Panc1 (cell line): ENCODE measurements around the gene FRMPD4. TPM values are rescaled to one million over a fixed set of nuclear protein-coding genes. Genes with fewer than 3 reads are reported as not detected.

Source experiments
- ATAC-seq: fragments of 200-7000 bp; cut with Tn5 transposase; 2 replicates; pipeline ENCODE4 v1.9.1; 2020; ENCODE audit warnings: mild to moderate bottlenecking, moderate library complexity
- BruUV-seq: library from RNA; stranded (reverse); fragments of 400-500 nt; replicated peaks from 2 replicates; lab custom pipeline; 2021; lab: Mats Ljungman, UMichigan
- CTCF ChIA-PET: fragments of 300-600 bp; sonication (Branson Sonifier 250); formaldehyde crosslinking; loops from one replicate; lab custom pipeline; 2022; ENCODE audit warnings: antibody characterized with exemption; lab: Charles Lee
- POLR2A ChIA-PET: fragments of 300-600 bp; sonication (Branson Sonifier 250); formaldehyde crosslinking; loops from one replicate; lab custom pipeline; 2022; ENCODE audit warnings: antibody characterized with exemption; lab: Charles Lee
- DNase-seq: peaks from one replicate; pipeline ENCODE4 v3.0.0-alpha.2; 2010; ENCODE audit warnings: low read depth, low spot score
- H3K27ac ChIP-seq: 2 replicates; pipeline ENCODE4 v1.5.1; 2011; ENCODE audit warnings: mild to moderate bottlenecking, low read length, inconsistent platforms
- H3K27me3 ChIP-seq: fragments of 200-500 bp; sonication (Bioruptor generic); 2 replicates; pipeline ENCODE4 v1.6.0; 2014; ENCODE audit warnings: low read length, inconsistent platforms; ENCODE audit not compliant: control insufficient read depth, insufficient read depth
- H3K36me3 ChIP-seq: fragments of 200-500 bp; sonication (Bioruptor generic); 2 replicates; pipeline ENCODE4 v1.5.1; 2014; ENCODE audit warnings: inconsistent platforms, mild to moderate bottlenecking, low read length, moderate library complexity; ENCODE audit not compliant: control insufficient read depth, insufficient read depth
- H3K4me1 ChIP-seq: 2 replicates; pipeline ENCODE4 v1.5.1; 2011; ENCODE audit warnings: inconsistent platforms, mild to moderate bottlenecking, low read length, moderate library complexity; ENCODE audit not compliant: control insufficient read depth, insufficient read depth
- H3K4me3 ChIP-seq, 2 experiments: 2 replicates each; pipeline ENCODE4 v1.5.1; 2011 to 2012; ENCODE audit warnings: low read depth in 2 of 2, low read length in 2 of 2, mild to moderate bottlenecking in 2 of 2, inconsistent platforms in 1 of 2, moderate library complexity in 1 of 2
- H3K9me3 ChIP-seq: fragments of 200-500 bp; sonication (Bioruptor generic); 2 replicates; pipeline ENCODE4 v1.5.1; 2014; ENCODE audit warnings: low read depth, mild to moderate bottlenecking, inconsistent platforms, low read length, moderate library complexity; ENCODE audit not compliant: control insufficient read depth, insufficient read depth
- CTCF ChIP-seq: fragments of 450-650 bp; IDR thresholded peaks from 2 replicates; pipeline ENCODE4 v1.5.1; 2017; ENCODE audit warnings: mild to moderate bottlenecking
- POLR2AphosphoS5 ChIP-seq: IDR thresholded peaks from 2 replicates; pipeline ENCODE4 v1.6.1; 2012; ENCODE audit warnings: mild to moderate bottlenecking, low read depth, low read length, moderate library complexity
- REST ChIP-seq, 2 experiments: IDR thresholded peaks; 2 replicates each; pipeline ENCODE4 v1.6.1; 2011 to 2012; ENCODE audit warnings: low read depth in 2 of 2, control low read depth in 1 of 2, low read length in 1 of 2, mild to moderate bottlenecking in 1 of 2, moderate library complexity in 1 of 2; ENCODE audit not compliant: insufficient read depth in 1 of 2
- SIN3A ChIP-seq: IDR thresholded peaks from 2 replicates; pipeline ENCODE4 v1.6.1; 2012; ENCODE audit warnings: low read depth, mild to moderate bottlenecking, low read length, moderate library complexity, borderline replicate concordance; ENCODE audit not compliant: insufficient read depth
- TCF7L2 ChIP-seq: IDR thresholded peaks from 2 replicates; pipeline ENCODE4 v1.6.1; 2011; ENCODE audit warnings: mild to moderate bottlenecking, low read depth, low read length, inconsistent platforms
- in situ Hi-C: cut with HindIII; loops from 2 replicates; pipeline ENCODE4 v1.10.0; 2016; ENCODE audit warnings: low sequenced_read_pairs, low pct_unique_long_range_greater_than_20kb
- intact Hi-C: fragments of 100-400 bp; cut with micrococcal nuclease; formaldehyde crosslinking; loops from one replicate; pipeline ENCODE4 v1.10.0; 2022; ENCODE audit not compliant: unreplicated experiment
- total RNA-seq: library from RNA; stranded (reverse); gene quantifications from one replicate; pipeline ENCODE4 v1.2.1, GENCODE V29; 2021; ENCODE audit not compliant: unreplicated experiment

FRMPD4 gene
- total RNA-seq, 1 experiment from 2014 or later, result not detected

- ATAC-seq (no peak), DNase-seq (no peak)
- H3K27ac ChIP-seq, result no peak overlapping the region
- ChIA-PET CTCF (no interaction called here), POLR2A (no interaction called here)
- TF ChIP-seq CTCF, result no peak
- H3K36me3 ChIP-seq, result no peaks in the 10 kb centered on the region
- no peak overlapping the region for H3K4me3 ChIP-seq
- in situ Hi-C loops (no loop called here), intact Hi-C loops (no loop called here)
- BruUV-seq, result no TSS peak
- no peaks in the 10 kb centered on the region for H3K27me3 ChIP-seq
- no peaks in the 10 kb centered on the region for H3K9me3 ChIP-seq
- no peaks in the 10 kb centered on the region for H3K4me1 ChIP-seq
Observed at GRCh38 chrX:12378253-12378652, 240.0 kb downstream of the FRMPD4 start.

- in situ Hi-C loops, result no loop called here
- CTCF ChIA-PET, result no interaction called here
Observed at GRCh38 chrX:12378706-12379105, 240.4 kb downstream of the FRMPD4 start.

More at GRCh38 chrX:12378706-12379105, 240.4 kb downstream of the FRMPD4 start:
- Histone ChIP-seq H3K27ac (no peak overlapping the region), H3K9me3 (no peaks in the 10 kb centered on the region), H3K4me1 (no peaks in the 10 kb centered on the region), H3K4me3 (no peak overlapping the region), H3K36me3 (no peaks in the 10 kb centered on the region), H3K27me3 (no peaks in the 10 kb centered on the region)
- ATAC-seq (no peak), DNase-seq (no peak)
- intact Hi-C loops, result no loop called here
- POLR2A ChIA-PET, result no interaction called here
- TF ChIP-seq TCF7L2 (no peak), SIN3A (no peak), CTCF (no peak), REST (IDR thresholded peaks at IDR 0.05; ENCODE audit: insufficient read depth in 1 of 2, low read depth in 2 of 2, low read length in 1 of 2) (no peak), POLR2AphosphoS5 (no peak)
- BruUV-seq, result no TSS peak
